ENCODE results near the gene NEUROD6. TPM values are rescaled to one million over a fixed set of nuclear protein-coding genes. Genes with fewer than 3 reads are reported as not detected.

NEUROD6 gene
- total RNA-seq, 1 donor from 2014 or later, result not detected

DNA sequence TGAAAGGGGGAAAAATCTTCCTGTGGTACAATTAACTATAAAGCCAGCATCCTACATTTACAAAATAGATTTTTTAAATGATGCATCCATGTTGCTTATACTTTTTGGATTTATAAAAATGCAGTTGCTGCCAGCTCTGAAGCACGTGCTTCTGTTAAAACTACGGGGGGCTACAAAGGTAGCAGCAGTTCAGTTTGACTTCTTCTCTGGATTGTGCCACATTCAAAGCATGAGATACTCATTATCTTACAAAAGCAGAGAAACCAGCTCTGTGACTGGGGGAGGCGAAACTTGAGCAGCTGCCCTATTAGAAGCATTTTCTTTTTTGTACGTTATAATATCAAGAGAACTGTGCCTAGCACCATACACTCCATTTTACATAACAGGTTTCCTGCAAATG lies 31.1 kb downstream of the NEUROD6 start:
- no peak for DNase-seq (ENCODE audit: low read depth)
- no peak overlapping the region for H3K4me3 ChIP-seq (ENCODE audit: low read depth, low read length)
- TF ChIP-seq, protein P1, sequence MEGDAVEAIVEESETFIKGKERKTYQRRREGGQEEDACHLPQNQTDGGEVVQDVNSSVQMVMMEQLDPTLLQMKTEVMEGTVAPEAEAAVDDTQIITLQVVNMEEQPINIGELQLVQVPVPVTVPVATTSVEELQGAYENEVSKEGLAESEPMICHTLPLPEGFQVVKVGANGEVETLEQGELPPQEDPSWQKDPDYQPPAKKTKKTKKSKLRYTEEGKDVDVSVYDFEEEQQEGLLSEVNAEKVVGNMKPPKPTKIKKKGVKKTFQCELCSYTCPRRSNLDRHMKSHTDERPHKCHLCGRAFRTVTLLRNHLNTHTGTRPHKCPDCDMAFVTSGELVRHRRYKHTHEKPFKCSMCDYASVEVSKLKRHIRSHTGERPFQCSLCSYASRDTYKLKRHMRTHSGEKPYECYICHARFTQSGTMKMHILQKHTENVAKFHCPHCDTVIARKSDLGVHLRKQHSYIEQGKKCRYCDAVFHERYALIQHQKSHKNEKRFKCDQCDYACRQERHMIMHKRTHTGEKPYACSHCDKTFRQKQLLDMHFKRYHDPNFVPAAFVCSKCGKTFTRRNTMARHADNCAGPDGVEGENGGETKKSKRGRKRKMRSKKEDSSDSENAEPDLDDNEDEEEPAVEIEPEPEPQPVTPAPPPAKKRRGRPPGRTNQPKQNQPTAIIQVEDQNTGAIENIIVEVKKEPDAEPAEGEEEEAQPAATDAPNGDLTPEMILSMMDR (conservative IDR thresholded peaks at IDR 0.05; ENCODE audit: low read depth, low read length), result no peak

DNA sequence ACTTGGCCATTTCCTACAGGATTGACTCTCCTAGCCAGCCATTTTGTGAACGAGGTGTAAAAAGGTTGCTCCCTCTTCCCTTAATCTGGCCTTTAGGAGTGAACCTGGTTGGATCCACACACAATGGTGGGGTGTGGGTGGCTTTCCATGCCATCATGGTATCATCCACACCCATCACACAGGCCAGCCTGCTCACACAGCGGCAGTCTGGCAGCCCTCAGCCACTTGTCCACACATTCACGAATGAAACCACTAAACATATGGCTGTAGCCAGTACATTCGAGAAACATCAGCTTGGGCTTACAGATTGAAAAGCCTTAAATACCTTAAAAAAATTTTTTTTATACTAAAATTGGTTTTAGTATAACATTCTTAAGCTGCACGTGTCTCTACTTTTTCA lies 31.9 kb downstream of the NEUROD6 start:
- no peak for DNase-seq (ENCODE audit: low read depth)
- TF ChIP-seq, protein P1 (conservative IDR thresholded peaks at IDR 0.05; ENCODE audit: low read depth, low read length), result no peak
- H3K4me3 ChIP-seq (ENCODE audit: low read depth, low read length), result no peak overlapping the region

DNA sequence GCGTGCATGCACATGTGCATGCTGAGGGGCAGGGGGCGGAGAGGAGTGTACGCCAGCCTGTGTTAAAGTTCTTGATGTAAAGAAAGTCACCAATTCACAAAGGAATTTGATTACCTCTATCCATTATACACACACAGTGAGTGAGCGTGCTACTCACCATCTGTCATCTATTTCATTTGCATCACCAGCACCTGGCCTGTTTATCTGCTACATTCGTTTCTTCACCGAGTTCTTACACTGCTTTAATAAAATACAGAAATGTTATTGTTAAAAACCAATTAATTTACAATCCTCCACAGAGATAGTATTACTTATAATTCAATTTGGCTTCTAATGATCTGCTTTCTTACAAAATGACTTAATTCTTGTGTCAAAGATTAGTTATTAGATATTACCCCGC lies 32.6 kb downstream of the NEUROD6 start:
- DNase-seq (ENCODE audit: low read depth), result no peak
- no peak overlapping the region for H3K4me3 ChIP-seq (ENCODE audit: low read depth, low read length)
- TF ChIP-seq, protein P1 (conservative IDR thresholded peaks at IDR 0.05; ENCODE audit: low read depth, low read length), result no peak

DNA sequence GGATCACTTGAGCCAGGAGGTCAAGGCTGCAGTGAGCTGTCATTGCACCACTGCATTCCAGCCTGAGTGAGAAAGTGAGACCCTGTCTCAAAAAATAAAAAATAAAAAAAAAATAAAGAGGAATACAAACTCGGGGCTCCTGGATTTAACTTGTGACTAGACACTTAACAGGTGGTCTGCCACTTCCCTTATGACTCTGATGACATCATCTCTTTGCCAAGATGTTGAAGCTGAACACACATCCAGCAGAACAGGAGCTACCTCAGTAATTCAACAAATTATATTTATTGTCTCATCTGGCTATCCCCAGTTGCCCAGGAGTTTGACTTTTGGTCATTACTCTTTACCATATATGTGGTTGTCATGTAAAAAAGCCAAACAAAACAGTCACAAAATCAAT lies 35.3 kb downstream of the NEUROD6 start:
- TF ChIP-seq, protein P1 (conservative IDR thresholded peaks at IDR 0.05; ENCODE audit: low read depth, low read length), result no peak
- no peak overlapping the region for H3K4me3 ChIP-seq (ENCODE audit: low read depth, low read length)
- DNase-seq (ENCODE audit: low read depth), result no peak

DNA sequence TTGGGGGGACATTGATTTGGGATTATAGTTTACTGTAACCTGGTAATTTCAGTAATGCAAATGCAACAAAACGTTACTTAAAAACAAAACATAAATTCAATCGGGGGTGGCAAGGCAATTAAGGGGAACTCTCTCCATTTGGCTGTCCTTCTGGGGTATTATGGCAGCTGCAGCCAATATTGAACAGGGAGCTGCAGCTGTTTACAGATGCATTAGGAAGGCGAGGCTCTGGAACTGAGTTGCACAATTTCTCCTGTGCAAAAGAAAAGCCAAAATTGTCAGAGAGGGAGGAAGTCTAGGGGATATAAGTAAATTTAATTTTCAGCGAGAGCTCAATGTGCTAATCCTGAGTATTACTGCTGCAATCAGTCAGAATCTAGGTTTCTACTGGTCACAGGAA lies 36.1 kb downstream of the NEUROD6 start:
- TF ChIP-seq, protein P1 (conservative IDR thresholded peaks at IDR 0.05; ENCODE audit: low read depth, low read length), result no peak
- no peak overlapping the region for H3K4me3 ChIP-seq (ENCODE audit: low read depth, low read length)
- no peak for DNase-seq (ENCODE audit: low read depth)

DNA sequence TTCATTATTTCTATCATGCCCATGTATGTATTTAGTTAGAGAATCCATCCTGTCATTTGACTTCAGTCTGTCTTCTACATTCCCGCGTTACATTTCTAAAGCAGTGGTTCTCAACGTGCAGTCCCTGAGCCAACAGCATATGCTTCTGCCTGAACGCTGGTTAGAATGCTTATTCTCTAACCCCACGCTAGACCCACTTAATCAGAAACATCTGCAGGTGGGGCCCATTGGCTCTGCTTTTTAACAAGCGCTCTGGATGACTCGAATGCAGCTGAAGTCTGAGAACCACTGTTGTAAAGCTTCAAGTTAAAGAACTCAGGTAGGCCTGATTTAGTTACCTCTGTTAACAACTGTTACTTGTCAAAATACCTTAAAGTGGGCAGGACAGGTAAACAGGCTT lies 38.2 kb downstream of the NEUROD6 start:
- TF ChIP-seq, protein P1 (conservative IDR thresholded peaks at IDR 0.05; ENCODE audit: low read depth, low read length), result no peak
- H3K4me3 ChIP-seq (ENCODE audit: low read depth, low read length), result no peak overlapping the region
- DNase-seq (ENCODE audit: low read depth), result no peak

DNA sequence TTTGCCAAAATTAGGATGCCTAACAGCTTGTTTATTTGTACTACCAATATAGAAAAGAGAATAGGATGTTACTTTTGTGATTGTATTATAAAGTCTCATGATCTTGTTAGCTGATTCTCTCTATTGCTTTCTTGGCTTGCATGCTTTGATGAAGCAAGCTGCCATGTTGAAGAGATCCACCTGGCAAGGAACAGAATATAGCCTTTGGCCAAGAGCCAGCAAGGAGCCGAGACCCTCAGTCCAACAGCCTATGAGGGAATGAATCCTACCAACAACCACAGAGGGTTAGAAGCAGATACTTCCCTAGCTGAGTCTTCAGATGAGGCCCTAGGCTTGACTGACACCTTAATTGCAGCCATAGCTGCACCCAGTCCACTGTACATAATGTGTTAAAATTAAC lies 41.2 kb downstream of the NEUROD6 start:
- DNase-seq (ENCODE audit: low read depth), result no peak
- TF ChIP-seq, protein P1 (conservative IDR thresholded peaks at IDR 0.05; ENCODE audit: low read depth, low read length), result no peak
- H3K4me3 ChIP-seq (ENCODE audit: low read depth, low read length), result no peak overlapping the region

Measured in epithelial cell of proximal tubule (primary cell).